ENCODE data around the gene SLIT3. TPM values are rescaled to one million over a fixed set of nuclear protein-coding genes. Genes with fewer than 3 reads are reported as not detected.

Gene SLIT3
- polyA plus RNA-seq (2014; cell fraction: cytosol; rRNA removed), result 55.9 and 66.6 TPM in 2 replicates
- 85.4 and 93.6 TPM in 2 replicates for polyA plus RNA-seq (2014; cell fraction: nucleus; rRNA removed)

- peak; percentile 78 for DNase-seq (ENCODE audit: low spot score)
These were observed at the start of gene SLIT3 for GRCh38 chr5:169300468-169301385. TSS of gene SLIT3 (minus strand) at chr5:169301139. CDS start at chr5:169300709, 430 bp downstream.

GRCh38 chr5:169350016-169350415 lies 49.1 kb upstream of the SLIT3 start:
- no peak for DNase-seq (ENCODE audit: low spot score)

GRCh38 chr5:169347786-169348185 lies 46.8 kb upstream of the SLIT3 start:
- DNase-seq (ENCODE audit: low spot score), result no peak

GRCh38 chr5:169344629-169345028 lies 43.7 kb upstream of the SLIT3 start:
- DNase-seq (ENCODE audit: low spot score), result no peak

GRCh38 chr5:169343766-169344165 lies 42.8 kb upstream of the SLIT3 start:
- no peak for DNase-seq (ENCODE audit: low spot score)

- no peak for DNase-seq (ENCODE audit: low spot score)
These were observed 40.6 kb upstream of the SLIT3 start for GRCh38 chr5:169341556-169341955.

- DNase-seq (ENCODE audit: low spot score), result no peak
These were observed 38.9 kb upstream of the SLIT3 start for GRCh38 chr5:169339869-169340268.

GRCh38 chr5:169336242-169336641 lies 35.3 kb upstream of the SLIT3 start:
- peak; percentile 72 for DNase-seq (ENCODE audit: low spot score)

GRCh38 chr5:169335806-169336205 lies 34.9 kb upstream of the SLIT3 start:
- DNase-seq (ENCODE audit: low spot score), result no peak

- peak; percentile 34 for DNase-seq (ENCODE audit: low spot score)
These were observed 32.6 kb upstream of the SLIT3 start for GRCh38 chr5:169333518-169333917.

- no peak for DNase-seq (ENCODE audit: low spot score)
These were observed 30.4 kb upstream of the SLIT3 start for GRCh38 chr5:169331292-169331852.

GRCh38 chr5:169328401-169328800 lies 27.5 kb upstream of the SLIT3 start:
- no peak for DNase-seq (ENCODE audit: low spot score)

GRCh38 chr5:169325273-169325672 lies 24.3 kb upstream of the SLIT3 start:
- DNase-seq (ENCODE audit: low spot score), result no peak

GRCh38 chr5:169318556-169318955 lies 17.6 kb upstream of the SLIT3 start:
- no peak for DNase-seq (ENCODE audit: low spot score)

- DNase-seq (ENCODE audit: low spot score), result no peak
These were observed 6.7 kb upstream of the SLIT3 start for GRCh38 chr5:169307646-169308045.

- no peak for DNase-seq (ENCODE audit: low spot score)
These were observed 4.4 kb upstream of the SLIT3 start for GRCh38 chr5:169305366-169305765.

GRCh38 chr5:169304175-169304574 lies 3.2 kb upstream of the SLIT3 start:
- DNase-seq (ENCODE audit: low spot score), result no peak

- no peak for DNase-seq (ENCODE audit: low spot score)
These were observed 2.2 kb upstream of the SLIT3 start for GRCh38 chr5:169303119-169303515.

GRCh38 chr5:169302491-169303118 lies 1.7 kb upstream of the SLIT3 start:
- peak; percentile 84 for DNase-seq (ENCODE audit: low spot score)

GRCh38 chr5:169301986-169302385 lies 1.0 kb upstream of the SLIT3 start:
- peak; percentile 41 for DNase-seq (ENCODE audit: low spot score)

- no peak for DNase-seq (ENCODE audit: low spot score)
These were observed 521 bp upstream of the SLIT3 start for GRCh38 chr5:169301386-169301934.

Measured in SK-N-DZ (cell line).